Prostate gland (tissue), 2 donors: ENCODE data around the gene SLC13A4.
"Not testable (repeated sequence)": the region's sequence is repeated elsewhere in the genome, so short reads cannot be mapped to it uniquely, and the experiment has no call there.

Source experiments
- CTCF ChIP-seq, 4 experiments: fragments of 200-600 bp in 2 of 4; fragments of 450-650 bp in 2 of 4; sonication (generic) in 2 of 4; IDR thresholded peaks; 1 replicate in 3 of 4; 2 replicates in 1 of 4; pipeline ENCODE4 v1.5.1; 2016 to 2019; ENCODE audit warnings: antibody characterized with exemption in 4 of 4, mild to moderate bottlenecking in 2 of 4, moderate library complexity in 2 of 4
- POLR2A ChIP-seq: fragments of 450-650 bp; IDR thresholded peaks from one replicate; pipeline ENCODE4 v1.6.1; 2016; ENCODE audit warnings: antibody characterized with exemption, mild to moderate bottlenecking
- POLR2AphosphoS5 ChIP-seq: sonication (generic); formaldehyde crosslinking; IDR thresholded peaks from one replicate; pipeline ENCODE4 v1.6.1; 2017; ENCODE audit warnings: antibody characterized with exemption

- not testable (repeated sequence) for TF ChIP-seq CTCF (IDR thresholded peaks at IDR 0.05); POLR2AphosphoS5; POLR2A
Observed at GRCh38 chr7:135667626-135668025, 60.4 kb downstream of the SLC13A4 start.
